Keratinocyte (primary cell): ENCODE results near the gene GPC5. TPM values are rescaled to one million over a fixed set of nuclear protein-coding genes. Genes with fewer than 3 reads are reported as not detected.

Experiments
- DNase-seq: peaks from one replicate; pipeline ENCODE4 v3.0.0-alpha.2; 2011; ENCODE audit warnings: low read depth, missing footprints, low spot score
- FAIRE-seq: peaks from 2 replicates; lab custom pipeline; 2011; peaks lifted over from hg19 to GRCh38; lab: Jason Lieb, UNC
- H2AFZ ChIP-seq: 2 replicates; pipeline ENCODE4 v1.6.0; 2012; ENCODE audit warnings: low read length, control low read depth, inconsistent platforms; ENCODE audit not compliant: control insufficient read depth
- H3K27ac ChIP-seq: 2 replicates; pipeline ENCODE4 v1.5.1; 2011; ENCODE audit warnings: low read length; ENCODE audit not compliant: control insufficient read depth, insufficient read depth
- H3K27me3 ChIP-seq: 3 replicates; pipeline ENCODE4 v1.6.0; 2011; ENCODE audit warnings: low read length; ENCODE audit not compliant: control insufficient read depth, insufficient read depth; ENCODE audit errors: extremely low read depth
- H3K36me3 ChIP-seq, 2 experiments: 2 replicates in 1 of 2; 3 replicates in 1 of 2; pipeline ENCODE4 v1.5.1; 2011; ENCODE audit warnings: low read length in 2 of 2, mild to moderate bottlenecking in 1 of 2; ENCODE audit not compliant: control insufficient read depth in 2 of 2, insufficient read depth in 2 of 2; ENCODE audit errors: extremely low read depth in 1 of 2
- H3K4me1 ChIP-seq: 3 replicates; pipeline ENCODE4 v1.5.1; 2011; ENCODE audit warnings: low read length; ENCODE audit not compliant: control insufficient read depth, insufficient read depth; ENCODE audit errors: extremely low read depth
- H3K4me2 ChIP-seq: 3 replicates; pipeline ENCODE4 v1.6.0; 2011; ENCODE audit warnings: low read depth, low read length; ENCODE audit not compliant: control insufficient read depth, insufficient read depth; ENCODE audit errors: extremely low read depth
- H3K4me3 ChIP-seq, 3 experiments: fragments of 200-600 bp in 1 of 3; sonication (generic) in 1 of 3; 2 replicates in 2 of 3; 3 replicates in 1 of 3; pipeline ENCODE4 v1.5.1; 2011 to 2016; ENCODE audit warnings: low read length in 3 of 3, mild to moderate bottlenecking in 3 of 3, control low read depth in 2 of 3, inconsistent platforms in 1 of 3, low read depth in 1 of 3, mixed read lengths in 1 of 3, mixed run types in 1 of 3, moderate library complexity in 1 of 3; ENCODE audit not compliant: control insufficient read depth in 2 of 3, insufficient read depth in 2 of 3; ENCODE audit errors: extremely low read depth in 1 of 3
- H3K79me2 ChIP-seq: 2 replicates; pipeline ENCODE4 v1.6.0; 2012; ENCODE audit warnings: low read length; ENCODE audit not compliant: control insufficient read depth, insufficient read depth
- H3K9ac ChIP-seq: 3 replicates; pipeline ENCODE4 v1.6.0; 2011; ENCODE audit warnings: low read length; ENCODE audit not compliant: control insufficient read depth, insufficient read depth; ENCODE audit errors: extremely low read depth
- H3K9me1 ChIP-seq: 3 replicates; pipeline ENCODE4 v1.6.0; 2011; ENCODE audit warnings: low read length; ENCODE audit not compliant: control insufficient read depth, insufficient read depth; ENCODE audit errors: extremely low read depth
- H3K9me3 ChIP-seq: 2 replicates; pipeline ENCODE4 v1.5.1; 2012; ENCODE audit warnings: low read depth, low read length; ENCODE audit not compliant: control insufficient read depth
- H4K20me1 ChIP-seq: 3 replicates; pipeline ENCODE4 v1.6.0; 2011; ENCODE audit warnings: low read length; ENCODE audit not compliant: control insufficient read depth, insufficient read depth; ENCODE audit errors: extremely low read depth
- CTCF ChIP-seq, 3 experiments: IDR thresholded peaks in 1 of 3; conservative IDR thresholded peaks in 1 of 3; optimal IDR thresholded peaks in 1 of 3; 2 replicates in 2 of 3; 3 replicates in 1 of 3; pipeline versions ENCODE3 to v1.5.1; 2011; ENCODE audit warnings: low read length in 3 of 3, mild to moderate bottlenecking in 3 of 3, moderate library complexity in 2 of 3, control low read depth in 1 of 3, inconsistent platforms in 1 of 3; ENCODE audit not compliant: insufficient read depth in 2 of 3; ENCODE audit errors: extremely low read depth in 1 of 3
- EZH2 ChIP-seq: IDR thresholded peaks from one replicate; pipeline ENCODE4 v1.6.1; 2012; ENCODE audit warnings: inconsistent platforms, mild to moderate bottlenecking, low read length, moderate library complexity
- dilution Hi-C: fragments of 300-500 bp; cut with MboI; formaldehyde crosslinking; loops from one replicate; pipeline ENCODE4 v1.7.0; 2020; ENCODE audit warnings: low sequenced_read_pairs; ENCODE audit not compliant: extremely low pct_ligation_motif_present
- polyA plus RNA-seq, 5 experiments: library from polyadenylated mRNA; depleted of rRNA in 3 of 5; stranded (reverse) in 3 of 5; stranded (forward) in 1 of 5; unstranded in 1 of 5; fragments of >200 nt; gene quantifications; 1 replicate in 1 of 5; 2 replicates in 3 of 5; 3 replicates in 1 of 5; pipeline versions ENCODE4 v1.2.1 to v1.2.3, GENCODE V29; 2011 to 2012; ENCODE audit warnings: missing spikeins in 2 of 5, low read depth in 1 of 5, low replicate concordance in 1 of 5

Gene GPC5
- polyA plus RNA-seq, 1 donor (not counting 4 experiments of a cell fraction or from before 2014, with no cell fraction given), result 0.10 TPM

GRCh38 chr13:91553584-91553983 lies 155.2 kb downstream of the GPC5 start:
- no peaks in the 10 kb centered on the region for H4K20me1 ChIP-seq
- dilution Hi-C loops, result no loop called here
- H3K4me1 ChIP-seq, result no peaks in the 10 kb centered on the region
- no peak overlapping the region for H3K9ac ChIP-seq
- no peak overlapping the region for H3K4me2 ChIP-seq
- H3K36me3 ChIP-seq, result no peaks in the 10 kb centered on the region
- no peak for DNase-seq
- TF ChIP-seq CTCF (optimal IDR thresholded peaks at IDR 0.05 in 1 of 3, IDR thresholded peaks at IDR 0.05 in 1 of 3, conservative IDR thresholded peaks at IDR 0.05 in 1 of 3; ENCODE audit: extremely low read depth in 1 of 3, insufficient read depth in 2 of 3, low read length in 3 of 3) (no peak), EZH2 (no peak)
- no peak overlapping the region for H2AFZ ChIP-seq
- no peaks in the 10 kb centered on the region for H3K27me3 ChIP-seq
- no peaks in the 10 kb centered on the region for H3K79me2 ChIP-seq
- H3K9me1 ChIP-seq, result no peaks in the 10 kb centered on the region
- FAIRE-seq, result no peak
- no peak overlapping the region for H3K27ac ChIP-seq
- no peak overlapping the region for H3K4me3 ChIP-seq
- H3K9me3 ChIP-seq, result no peaks in the 10 kb centered on the region

GRCh38 chr13:91554101-91554500 lies 155.7 kb downstream of the GPC5 start:
- no peak overlapping the region for H3K4me3 ChIP-seq
- DNase-seq (no peak), FAIRE-seq (no peak)
- no peaks in the 10 kb centered on the region for H3K4me1 ChIP-seq
- H4K20me1 ChIP-seq, result no peaks in the 10 kb centered on the region
- H3K79me2 ChIP-seq, result no peaks in the 10 kb centered on the region
- H3K27me3 ChIP-seq, result no peaks in the 10 kb centered on the region
- H3K9me3 ChIP-seq, result no peaks in the 10 kb centered on the region
- H3K4me2 ChIP-seq, result no peak overlapping the region
- dilution Hi-C loops, result no loop called here
- no peak overlapping the region for H3K9ac ChIP-seq
- no peaks in the 10 kb centered on the region for H3K9me1 ChIP-seq
- TF ChIP-seq EZH2 (no peak), CTCF (optimal IDR thresholded peaks at IDR 0.05 in 1 of 3, IDR thresholded peaks at IDR 0.05 in 1 of 3, conservative IDR thresholded peaks at IDR 0.05 in 1 of 3; ENCODE audit: extremely low read depth in 1 of 3, insufficient read depth in 2 of 3, low read length in 3 of 3) (no peak)
- no peak overlapping the region for H3K27ac ChIP-seq
- H3K36me3 ChIP-seq, result no peaks in the 10 kb centered on the region
- H2AFZ ChIP-seq, result no peak overlapping the region
